Kidney (tissue), 14 donors: ENCODE measurements around the gene JAML. TPM values are rescaled to one million over a fixed set of nuclear protein-coding genes. Genes with fewer than 3 reads are reported as not detected.
A peak's percentile ranks its signal among the peaks of the same experiment; 100 is the strongest.

Source experiments
- DNase-seq, 5 donors: peaks; one replicate each; pipeline ENCODE4 v3.0.0-alpha.2; 2013 to 2020
- FAIRE-seq: peaks from 2 replicates; lab custom pipeline; 2012; peaks lifted over from hg19 to GRCh38; lab: Jason Lieb, UNC
- H3K27ac ChIP-seq, 2 donors: one replicate each; pipeline ENCODE4 v1.7.0; 2013; ENCODE audit warnings: low read depth in 2 of 2, low read length in 2 of 2, inconsistent platforms in 1 of 2
- H3K27me3 ChIP-seq: one replicate; pipeline ENCODE4 v1.7.1; 2013; ENCODE audit warnings: low read length, inconsistent platforms; ENCODE audit not compliant: control insufficient read depth, insufficient read depth
- H3K36me3 ChIP-seq, 3 donors: one replicate each; pipeline versions ENCODE4 v1.7.0 to v1.7.1; 2013; ENCODE audit warnings: low read length in 3 of 3, control low read depth in 1 of 3, inconsistent platforms in 1 of 3; ENCODE audit not compliant: insufficient read depth in 3 of 3, control insufficient read depth in 2 of 3
- H3K4me1 ChIP-seq, 3 donors: one replicate each; pipeline versions ENCODE4 v1.7.0 to v1.7.1; 2013; ENCODE audit warnings: low read length in 3 of 3, inconsistent platforms in 1 of 3, low read depth in 1 of 3; ENCODE audit not compliant: control insufficient read depth in 2 of 3, insufficient read depth in 2 of 3
- H3K4me3 ChIP-seq, 3 donors: one replicate each; pipeline versions ENCODE4 v1.7.0 to v1.8.1; 2013; ENCODE audit warnings: low read length in 3 of 3, control low read depth in 1 of 3, inconsistent platforms in 1 of 3
- H3K9ac ChIP-seq, 3 donors: one replicate each; pipeline versions ENCODE4 v1.7.0 to v1.7.1; 2013; ENCODE audit warnings: low read length in 3 of 3, control low read depth in 1 of 3, inconsistent platforms in 1 of 3
- H3K9me3 ChIP-seq, 3 donors: one replicate each; pipeline versions ENCODE4 v1.7.0 to v1.7.1; 2013; ENCODE audit warnings: low read length in 3 of 3, control low read depth in 1 of 3, inconsistent platforms in 1 of 3; ENCODE audit not compliant: control insufficient read depth in 2 of 3, insufficient read depth in 1 of 3
- CTCF ChIP-seq: IDR thresholded peaks from 3 replicates; pipeline ENCODE4 v1.5.1; 2012; ENCODE audit warnings: mild to moderate bottlenecking, moderate library complexity, borderline replicate concordance; ENCODE audit not compliant: insufficient read depth; ENCODE audit errors: extremely low read depth
- intact Hi-C: fragments of 100-400 bp; cut with DNase I; formaldehyde crosslinking; loops from one replicate; pipeline ENCODE4 v1.11.1; 2022
- polyA plus RNA-seq: library from polyadenylated mRNA; stranded (reverse); fragments of 350-450 nt; fragmentation: Illumina TruSeq; extraction: RNeasy Lipid Tissue Mini Kit (QIAGEN cat#74804); gene quantifications from one replicate; pipeline ENCODE4 v1.2.3, GENCODE V29; 2014; ENCODE audit warnings: low read depth, low replicate concordance; ENCODE audit not compliant: insufficient read depth
- total RNA-seq: library from RNA; stranded (reverse); fragmentation: NEBNext Ultra II Directional; extraction: Animal tissue kit (Norgen Biotek cat#: 25700); gene quantifications from one replicate; pipeline ENCODE4 v1.2.1, GENCODE V29; 2021
- donor health status: control.
- donor health status: control.
- donor health status: control.
- donor health status: control.
- donor health status: control.
- donor health status: DM: yes; HTN: yes; CAD: no.
- donor health status: Normal renal cell carcinoma (clear cell type).

Gene JAML
- total and polyA plus RNA-seq, 2 donors from 2014 or later: 2.5 to 17.1 TPM

GRCh38 chr11:118199135-118199534, 25.7 kb downstream of the JAML start:
- FAIRE-seq (no peak), DNase-seq (no peak)
- intact Hi-C loops: no loop called here
- Histone ChIP-seq H3K27ac (no peak overlapping the region), H3K36me3 (no peaks in the 10 kb centered on the region), H3K27me3 (no peaks in the 10 kb centered on the region), H3K4me1 (peaks cover 0 to 22% (median 0%) of the 10 kb centered on the region in 3 donors), H3K9ac (no peak overlapping the region), H3K4me3 (no peak overlapping the region), H3K9me3 (no peaks in the 10 kb centered on the region)
- no peak for TF ChIP-seq CTCF

- Histone ChIP-seq H3K4me3 (peak overlapping the region in 1 of 3 donors; percentile 29), H3K27me3 (no peaks in the 10 kb centered on the region), H3K4me1 (peaks cover 0 to 21% (median 0%) of the 10 kb centered on the region in 3 donors), H3K9ac (no peak overlapping the region), H3K9me3 (no peaks in the 10 kb centered on the region), H3K36me3 (no peaks in the 10 kb centered on the region), H3K27ac (no peak overlapping the region)
- TF ChIP-seq CTCF: peak; percentile 92
- DNase-seq (peak; percentile 69 to 87 (median 78)), FAIRE-seq (no peak)
- intact Hi-C loops: no loop called here
Measured at GRCh38 chr11:118198370-118198769, 26.4 kb downstream of the JAML start.

- H3K27ac ChIP-seq: peak overlapping the region; percentile 2 to 26
- no peak for TF ChIP-seq CTCF
- H3K4me3 ChIP-seq: no peak overlapping the region
- intact Hi-C loops: no loop called here
- H3K4me1 ChIP-seq: peaks cover 0 to 9% (median 0%) of the 10 kb centered on the region in 3 donors
- DNase-seq: peak; percentile 53 to 85 (median 68)
- FAIRE-seq: no peak
- no peaks in the 10 kb centered on the region for H3K9me3 ChIP-seq
- H3K9ac ChIP-seq: no peak overlapping the region
- no peaks in the 10 kb centered on the region for H3K27me3 ChIP-seq
- no peaks in the 10 kb centered on the region for H3K36me3 ChIP-seq
Measured at GRCh38 chr11:118194835-118195627, 29.8 kb downstream of the JAML start.
